SIG-M5 treated with dmso at 0.1 percent for 504 hours (cell line): ENCODE results near the gene IL1RAPL1.
"Not testable (repeated sequence)": the region's sequence is repeated elsewhere in the genome, so short reads cannot be mapped to it uniquely, and the experiment has no call there.

Source experiments
- DNase-seq: peaks from one replicate; lab custom pipeline; 2025; ENCODE audit not compliant: unreplicated experiment; lab: John Stamatoyannopoulos, UW

Gene IL1RAPL1

DNA sequence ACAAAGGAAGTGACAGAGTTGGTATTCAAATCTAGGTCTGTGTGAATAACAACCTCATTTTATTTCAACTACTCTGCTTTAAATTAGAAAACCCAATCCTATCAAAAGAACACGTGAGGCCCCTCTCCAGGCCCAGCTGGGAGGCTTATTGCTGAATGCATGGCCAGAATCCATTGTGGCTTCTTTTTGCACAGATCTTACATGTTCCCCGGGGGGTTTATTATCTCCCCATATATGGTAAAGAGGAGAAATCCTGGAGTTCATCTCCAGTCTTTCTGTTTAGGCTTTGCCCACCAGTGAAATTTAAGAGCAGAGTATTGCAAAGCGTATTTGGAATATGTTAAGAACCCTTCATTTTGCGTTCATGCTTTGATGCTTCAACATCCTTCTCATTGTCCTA is 655.6 kb downstream of the IL1RAPL1 start:
- DNase-seq, result no peak

DNA sequence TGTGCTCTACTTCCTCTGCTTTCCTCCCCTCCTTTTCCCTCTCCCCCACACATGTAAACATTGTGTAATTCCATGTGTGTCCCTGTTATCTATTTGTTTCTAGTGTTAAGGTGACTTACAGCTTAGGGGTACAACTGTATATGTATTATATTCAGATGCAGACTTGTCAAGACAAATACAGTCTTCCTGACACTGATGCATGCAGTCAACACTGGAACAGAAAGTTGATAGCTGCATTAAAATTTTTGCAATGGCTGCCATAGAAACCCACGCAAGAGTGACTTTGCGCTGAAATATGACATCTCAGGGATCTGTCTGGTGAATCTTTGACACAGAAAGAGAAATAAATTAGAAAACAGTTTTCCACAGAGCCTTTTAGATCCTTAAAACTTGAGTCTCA is 656.7 kb downstream of the IL1RAPL1 start:
- DNase-seq, result no peak

DNA sequence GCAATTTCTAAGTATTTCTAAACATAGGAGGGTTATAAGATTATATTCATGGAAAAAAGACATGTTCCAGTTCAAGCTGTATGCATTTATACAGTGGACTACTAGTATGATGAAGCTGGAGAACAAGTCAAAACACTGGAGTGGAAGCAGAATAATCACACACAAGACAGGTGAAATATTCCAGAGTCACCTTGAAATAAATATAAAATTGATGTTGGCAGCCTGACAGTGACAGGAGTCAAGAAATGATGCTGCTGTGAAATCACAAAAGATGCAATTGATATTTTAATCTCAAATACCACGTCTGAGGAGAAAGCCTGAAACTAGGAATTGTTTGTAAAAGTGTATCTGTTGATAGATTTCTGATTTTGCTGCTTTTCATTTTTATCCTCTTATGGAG is 667.3 kb downstream of the IL1RAPL1 start:
- no peak for DNase-seq

DNA sequence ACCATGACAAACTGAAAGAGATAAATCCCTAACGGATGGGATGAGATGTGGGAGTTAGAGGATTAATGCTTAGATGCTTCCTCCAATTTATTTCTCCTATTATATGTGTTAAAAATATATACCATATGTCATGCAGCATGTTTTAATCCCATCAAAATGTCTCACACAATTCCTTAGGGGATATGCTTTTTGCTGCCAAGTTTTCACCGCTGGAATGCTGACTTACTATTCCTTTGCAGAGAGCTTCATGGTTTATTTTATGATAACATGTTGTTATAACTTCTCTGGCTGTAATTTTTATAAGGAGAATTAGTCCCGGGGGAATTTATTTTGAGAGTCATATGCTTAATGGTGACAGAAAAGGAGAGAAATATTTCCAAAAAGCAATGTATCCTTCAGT is 670.3 kb downstream of the IL1RAPL1 start:
- no peak for DNase-seq

DNA sequence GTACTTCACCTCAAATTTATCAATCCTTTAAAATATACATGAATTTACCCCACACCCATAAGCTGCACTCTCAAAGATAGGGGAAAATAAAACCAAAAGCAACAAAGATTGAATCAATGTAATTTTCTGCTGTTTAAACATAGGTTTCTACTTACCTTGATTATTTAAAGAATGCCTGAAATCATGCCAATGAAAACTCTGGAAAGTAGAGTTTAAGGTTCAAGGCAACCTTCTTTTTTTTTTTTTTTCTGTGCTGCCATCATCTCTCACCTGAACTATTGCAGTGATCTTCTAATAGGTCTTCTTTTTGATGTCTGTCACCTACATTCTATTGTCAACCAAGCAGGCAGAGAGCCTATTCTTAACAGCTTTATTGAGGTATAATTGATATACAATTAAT is 682.1 kb downstream of the IL1RAPL1 start:
- no peak for DNase-seq

DNA sequence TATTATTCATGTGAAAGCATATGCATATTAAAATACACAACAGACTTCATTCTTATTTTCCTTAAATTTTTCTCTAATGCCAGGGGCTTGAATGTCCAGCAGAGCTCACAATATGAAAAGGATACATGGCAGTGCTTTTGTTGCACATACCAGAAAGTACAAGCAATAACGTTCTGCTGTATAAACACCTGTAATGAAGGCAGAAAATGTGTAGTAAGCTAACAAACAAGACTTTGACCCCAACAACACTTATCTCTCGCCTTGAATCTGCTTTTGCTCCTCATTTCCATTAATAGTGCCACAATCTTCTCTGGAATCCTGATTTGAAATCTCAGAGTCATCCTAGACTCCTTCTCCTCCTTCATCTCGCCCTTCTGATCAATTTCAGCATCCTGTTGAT is 687.3 kb downstream of the IL1RAPL1 start:
- DNase-seq, result no peak

DNA sequence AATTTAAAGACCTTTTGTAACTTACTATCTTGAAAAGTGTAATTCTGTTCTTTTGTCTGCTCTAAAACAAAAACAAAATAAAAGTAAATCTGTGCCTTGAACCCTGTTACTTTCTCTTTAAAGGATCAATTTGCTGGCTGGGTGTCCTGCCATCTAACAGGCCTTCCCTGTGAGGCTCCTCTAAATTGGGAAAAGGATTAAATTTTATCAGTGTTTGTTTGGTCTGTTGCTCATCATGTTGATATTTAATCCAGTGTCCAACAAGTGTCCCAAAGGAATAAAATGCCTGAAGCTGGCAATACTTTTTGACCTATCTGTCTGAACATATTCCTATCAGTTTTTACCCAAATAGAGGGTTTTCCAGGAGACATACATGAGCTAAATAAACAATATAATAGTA is 688.7 kb downstream of the IL1RAPL1 start:
- DNase-seq, result no peak

DNA sequence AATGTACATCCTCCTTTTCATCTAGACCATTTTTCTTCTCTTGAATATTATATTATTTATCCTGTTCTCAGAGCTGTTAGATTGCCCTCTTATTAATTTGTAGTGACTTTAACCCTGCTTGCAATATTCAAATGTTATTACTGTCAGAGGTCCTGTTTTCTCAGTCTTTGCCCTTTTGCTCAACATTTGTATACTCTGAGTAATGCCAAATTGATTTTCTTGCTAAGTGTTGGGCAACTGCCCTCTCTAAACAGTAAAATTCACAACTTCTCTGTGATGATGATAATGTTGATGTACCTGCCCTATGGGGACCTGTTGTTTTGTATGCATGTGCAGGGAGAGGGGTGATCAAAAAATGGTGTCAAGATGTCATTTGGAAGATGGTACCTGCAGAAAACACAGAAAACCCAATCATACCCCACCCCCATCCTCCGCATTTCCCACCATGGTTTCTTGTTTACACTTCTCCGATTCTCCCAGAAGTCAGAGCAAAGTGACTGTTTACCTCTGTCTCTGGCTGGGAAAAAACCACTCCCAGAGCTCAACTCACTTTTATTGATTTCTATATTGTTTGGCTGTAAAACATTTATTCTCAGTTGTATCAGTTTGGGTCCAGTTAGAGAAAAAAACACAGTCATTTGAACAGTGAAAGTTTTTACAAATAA is 694.0 kb downstream of the IL1RAPL1 start:
- DNase-seq, result no peak

DNA sequence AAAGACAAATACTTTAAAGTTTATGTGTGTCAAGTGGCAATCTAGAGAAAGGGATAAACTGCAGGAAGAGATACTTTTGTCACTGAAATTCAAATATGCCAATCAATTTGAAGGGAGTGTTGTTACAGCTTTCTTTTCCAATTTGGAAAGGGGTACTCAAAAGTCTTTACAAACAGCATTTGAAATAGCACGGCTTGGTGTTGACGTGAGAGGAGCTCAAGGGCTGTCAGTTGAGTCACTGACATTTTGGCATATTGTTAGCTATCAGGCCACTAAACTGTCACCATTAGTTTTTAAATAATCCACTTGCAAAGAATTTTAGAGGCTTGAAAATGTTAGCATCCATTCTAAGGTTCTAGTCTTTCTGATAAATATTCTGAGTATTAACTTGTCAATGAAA is 698.4 kb downstream of the IL1RAPL1 start:
- DNase-seq, result no peak

DNA sequence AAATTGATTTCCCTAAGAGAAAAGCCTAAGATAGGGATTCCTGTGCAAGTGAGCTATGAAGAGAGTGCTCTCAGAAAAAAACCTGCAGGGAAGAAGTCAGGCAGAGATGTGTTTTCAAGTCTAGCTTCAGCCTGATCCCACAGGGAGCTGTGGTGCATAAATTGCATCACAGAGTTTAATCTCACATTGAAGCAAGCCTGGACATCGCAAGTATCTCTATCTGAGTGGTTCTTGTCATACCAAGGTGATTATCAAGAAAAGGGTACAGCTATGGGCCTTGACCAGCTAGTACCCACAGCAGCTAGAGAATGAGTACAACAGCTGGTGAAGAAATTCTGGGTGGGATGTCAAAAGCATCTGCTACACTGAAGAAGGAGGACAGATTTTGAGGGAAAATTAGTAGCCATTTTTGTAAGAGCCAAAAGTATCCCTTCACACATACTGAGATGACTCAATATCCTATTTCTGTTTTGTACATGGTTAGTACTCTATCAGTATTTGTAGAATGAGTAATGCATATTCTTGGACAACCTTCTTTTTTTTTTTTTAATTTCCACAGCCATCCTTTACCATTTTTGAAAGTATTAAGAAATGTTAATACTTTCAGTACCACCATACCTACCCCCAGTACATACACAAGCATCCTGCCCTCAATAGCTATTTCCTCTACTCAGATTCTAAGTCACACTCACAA is 708.9 kb downstream of the IL1RAPL1 start:
- DNase-seq, result no peak

DNA sequence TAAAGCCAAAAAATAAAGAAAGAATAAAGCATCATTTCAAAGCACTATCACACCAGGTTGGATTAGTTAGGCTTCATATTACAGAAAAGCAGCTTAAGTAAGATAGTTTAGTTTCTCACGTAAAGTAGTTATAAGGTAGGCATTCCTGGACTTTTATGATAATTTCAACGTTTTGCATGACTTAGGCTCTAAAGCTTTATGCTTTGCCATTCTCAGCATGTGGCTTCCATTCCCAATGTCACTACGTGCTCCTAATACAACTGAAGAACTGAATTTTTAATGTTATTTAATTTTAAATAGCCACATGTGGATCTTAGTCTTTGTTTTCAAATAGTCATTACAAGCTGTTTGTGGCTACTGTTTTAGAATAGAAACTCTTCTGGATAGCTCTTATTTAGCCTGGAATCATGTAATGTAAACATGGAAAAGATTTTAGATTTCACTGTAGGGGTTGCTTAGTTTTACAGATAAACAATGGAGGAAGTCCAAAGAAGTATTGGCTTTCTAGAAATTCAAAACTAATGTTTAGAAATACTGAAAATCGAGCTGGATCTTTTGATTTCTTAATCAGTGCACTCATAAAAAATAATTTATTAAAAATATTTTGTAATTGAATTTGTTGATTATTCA is 710.0 kb downstream of the IL1RAPL1 start:
- DNase-seq, result no peak

DNA sequence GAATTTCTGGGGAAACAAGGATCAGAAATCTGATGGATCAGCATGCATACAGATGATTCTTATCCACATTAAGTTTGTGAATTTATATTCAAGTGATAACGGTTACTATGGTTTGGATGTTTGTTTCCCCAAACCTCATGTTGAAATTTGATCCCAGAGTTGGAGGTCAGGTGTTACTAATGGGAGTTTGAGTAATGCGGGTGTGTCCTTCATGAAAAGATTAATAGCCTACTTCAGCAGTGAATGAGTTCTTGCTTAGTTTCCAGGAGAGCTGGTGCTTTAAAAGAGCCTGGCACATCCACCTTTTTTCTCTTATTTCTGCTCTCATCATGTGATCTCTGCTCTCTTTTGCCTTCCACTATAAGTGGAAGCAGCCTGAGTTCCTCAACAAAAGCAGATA is 712.4 kb downstream of the IL1RAPL1 start:
- DNase-seq, result no peak

DNA sequence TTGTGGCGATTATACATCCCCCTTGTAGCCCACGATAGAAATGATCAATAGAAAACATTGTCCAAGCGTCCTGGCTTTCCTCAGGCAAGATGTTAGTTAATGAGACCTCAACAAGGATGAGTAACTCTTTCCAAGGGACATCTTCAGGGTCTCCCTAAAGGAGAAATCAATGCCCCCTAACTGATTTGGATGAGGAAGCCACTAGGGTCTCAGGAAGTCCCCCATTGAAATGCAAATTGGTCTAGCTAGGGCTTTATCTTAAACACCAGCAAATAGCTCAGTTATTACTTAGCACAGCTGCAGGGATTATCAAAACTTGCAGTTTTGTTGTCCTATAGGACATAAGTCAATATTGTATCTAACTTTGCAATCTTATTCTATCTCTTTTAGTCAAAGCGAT is 721.5 kb downstream of the IL1RAPL1 start:
- DNase-seq, result no peak

DNA sequence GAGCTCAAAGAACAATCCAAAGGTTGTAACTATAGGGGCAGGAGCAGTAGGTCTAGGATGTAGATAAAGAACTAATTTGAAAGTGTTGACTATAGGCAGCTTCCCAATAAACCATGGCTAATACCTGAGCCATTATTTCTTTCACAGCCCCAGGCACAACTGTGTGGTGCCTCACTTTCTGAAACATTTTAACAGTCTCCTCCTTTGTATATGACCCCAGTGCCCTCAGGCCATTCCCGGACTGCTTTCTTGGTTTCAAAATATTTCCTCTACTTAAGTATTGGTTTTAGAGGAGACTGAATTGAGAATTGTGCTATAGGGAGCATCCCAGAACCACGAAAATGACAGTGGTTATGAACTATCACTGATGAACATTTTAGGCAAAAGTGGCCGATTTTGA is 728.7 kb downstream of the IL1RAPL1 start:
- no peak for DNase-seq

DNA sequence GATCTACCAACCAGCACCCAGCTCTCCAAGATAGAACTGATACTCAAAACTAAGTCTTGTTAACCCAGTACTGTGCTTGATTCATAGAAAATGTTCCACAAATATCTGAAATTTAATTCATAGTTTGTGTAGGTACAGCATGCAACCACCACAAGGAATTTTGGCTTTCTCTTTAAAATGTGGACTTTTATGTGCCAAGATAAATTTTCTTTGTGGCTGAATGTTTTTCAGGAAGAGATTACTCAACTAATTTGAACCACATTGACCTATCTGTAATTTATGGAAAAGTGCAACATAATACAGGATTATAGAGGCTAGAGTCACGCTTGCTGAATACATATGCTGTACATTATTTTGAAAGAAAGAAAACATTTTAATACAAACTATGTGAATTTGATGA is 730.8 kb downstream of the IL1RAPL1 start:
- DNase-seq, result no peak

DNA sequence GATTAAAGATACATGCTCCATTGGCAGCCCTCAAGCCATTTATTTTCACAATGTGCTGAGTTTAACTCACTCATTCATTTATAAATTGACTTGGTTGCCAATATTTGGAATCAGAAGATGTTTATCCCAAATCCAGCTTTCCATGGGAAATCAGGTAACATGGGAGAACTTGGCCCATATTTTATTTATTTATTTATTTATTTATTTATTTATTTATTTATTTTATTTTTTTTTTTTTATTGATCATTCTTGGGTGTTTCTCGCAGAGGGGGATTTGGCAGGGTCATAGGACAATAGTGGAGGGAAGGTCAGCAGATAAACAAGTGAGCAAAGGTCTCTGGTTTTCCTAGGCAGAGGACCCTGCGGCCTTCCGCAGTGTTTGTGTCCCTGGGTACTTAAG is 745.2 kb downstream of the IL1RAPL1 start:
- DNase-seq, result not testable (repeated sequence)

DNA sequence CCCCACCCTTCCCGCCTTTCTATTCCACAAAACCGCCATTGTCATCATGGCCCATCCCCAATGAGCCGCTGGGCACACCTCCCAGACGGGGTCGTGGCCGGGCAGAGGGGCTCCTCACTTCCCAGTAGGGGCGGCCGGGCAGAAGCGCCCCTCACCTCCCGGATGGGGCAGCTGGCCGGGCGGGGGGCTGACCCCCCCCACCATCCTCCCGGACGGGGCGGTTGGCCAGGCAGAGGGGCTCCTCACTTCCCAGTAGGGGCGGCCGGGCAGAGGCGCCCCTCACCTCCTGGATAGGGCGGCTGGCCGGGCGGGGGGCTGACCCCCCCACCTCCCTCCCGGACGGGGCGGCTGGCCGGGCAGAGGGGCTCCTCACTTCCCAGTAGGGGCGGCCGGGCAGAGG is 745.8 kb downstream of the IL1RAPL1 start:
- not testable (repeated sequence) for DNase-seq

DNA sequence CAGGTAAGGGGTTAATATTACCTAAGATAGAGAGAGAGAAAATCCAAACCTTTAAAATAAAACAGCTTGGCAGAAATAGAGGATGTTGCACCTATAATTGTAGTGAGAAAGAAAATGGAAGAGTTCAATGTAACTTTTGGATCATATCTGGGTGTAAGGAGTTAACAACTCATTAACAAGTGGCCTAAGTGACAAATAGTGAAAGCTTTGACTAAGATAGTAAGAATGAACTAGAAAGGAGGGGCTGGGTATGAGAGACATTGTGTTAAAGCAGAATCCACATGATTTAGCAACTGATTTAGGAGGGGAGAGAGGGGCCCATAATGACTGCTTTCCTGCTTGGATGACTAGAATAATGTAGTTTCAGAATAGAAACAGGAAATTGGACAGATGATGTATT is 761.0 kb downstream of the IL1RAPL1 start:
- DNase-seq, result no peak

DNA sequence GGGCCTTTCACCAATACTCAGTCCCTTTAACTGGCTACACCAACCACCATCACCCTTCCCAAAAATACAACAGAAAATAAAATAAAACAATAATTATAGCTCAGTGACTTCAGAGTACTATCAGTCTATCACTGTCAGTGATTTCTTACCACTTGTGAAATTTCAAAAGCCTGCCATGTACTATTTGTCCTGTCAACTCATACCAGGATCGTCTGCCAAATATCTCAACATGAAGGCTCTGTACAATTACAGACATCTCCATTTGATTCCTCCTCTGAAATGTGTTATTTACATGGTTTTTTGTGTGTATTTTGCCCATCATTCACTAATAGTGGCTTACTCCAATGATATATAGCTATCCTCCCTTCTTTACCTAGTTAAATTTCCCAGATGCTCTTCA is 772.0 kb downstream of the IL1RAPL1 start:
- no peak for DNase-seq

DNA sequence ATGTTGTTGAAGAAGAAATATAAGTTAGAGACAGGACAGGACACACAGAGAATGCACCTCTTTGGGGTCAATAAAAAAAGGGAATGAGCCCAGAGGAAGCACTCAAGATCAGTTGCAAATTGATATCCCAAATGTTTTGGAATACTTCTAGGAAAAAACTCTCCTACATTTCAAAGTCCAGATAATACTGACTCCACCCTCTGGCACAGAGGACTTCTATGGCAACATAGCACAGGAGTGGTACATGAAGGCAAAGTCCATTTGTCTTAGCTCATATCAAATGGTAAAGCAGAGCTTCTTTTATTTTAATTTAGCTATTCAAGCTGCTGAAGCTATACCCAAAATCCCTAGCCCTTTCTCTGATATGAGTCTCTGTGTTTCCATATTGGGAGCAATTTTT is 787.5 kb downstream of the IL1RAPL1 start:
- DNase-seq, result not testable (repeated sequence)

DNA sequence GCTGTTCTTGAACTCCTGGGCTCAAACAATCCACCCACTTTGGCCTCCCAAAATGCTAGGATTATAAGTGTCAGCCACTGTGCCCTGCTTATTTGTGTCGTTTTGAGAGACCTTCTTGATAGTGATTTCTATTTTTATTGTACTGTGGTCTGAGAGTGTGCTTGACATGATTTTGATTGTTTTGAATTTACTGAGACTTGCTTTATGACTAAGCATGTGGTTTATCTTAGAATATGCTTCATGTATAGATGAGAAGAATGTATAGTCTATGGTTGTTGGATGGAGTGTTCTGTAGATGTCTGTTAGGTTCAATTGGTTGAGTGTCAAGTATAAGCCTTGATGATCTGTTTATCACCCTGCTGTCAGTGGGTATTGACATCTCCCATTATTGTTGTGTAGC is 789.3 kb downstream of the IL1RAPL1 start:
- DNase-seq, result no peak

DNA sequence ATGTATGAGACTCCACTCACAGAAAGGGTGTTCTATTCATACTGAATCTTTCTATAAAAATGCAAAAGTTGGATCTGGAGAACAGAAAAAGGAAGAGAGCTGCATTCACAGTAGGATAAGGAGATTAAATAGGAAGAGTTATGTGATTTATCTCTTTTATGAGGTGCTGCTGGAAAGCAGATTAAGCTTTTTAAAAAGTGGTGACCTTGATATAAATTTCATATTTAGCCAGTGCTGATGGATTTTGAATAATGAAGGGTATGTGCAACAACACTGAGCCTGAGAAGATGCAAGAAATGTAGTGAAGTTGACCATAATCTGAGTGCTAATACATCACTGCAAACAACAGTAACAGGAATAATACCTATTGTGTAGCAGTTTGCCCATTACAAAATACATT is 795.6 kb downstream of the IL1RAPL1 start:
- DNase-seq, result no peak

DNA sequence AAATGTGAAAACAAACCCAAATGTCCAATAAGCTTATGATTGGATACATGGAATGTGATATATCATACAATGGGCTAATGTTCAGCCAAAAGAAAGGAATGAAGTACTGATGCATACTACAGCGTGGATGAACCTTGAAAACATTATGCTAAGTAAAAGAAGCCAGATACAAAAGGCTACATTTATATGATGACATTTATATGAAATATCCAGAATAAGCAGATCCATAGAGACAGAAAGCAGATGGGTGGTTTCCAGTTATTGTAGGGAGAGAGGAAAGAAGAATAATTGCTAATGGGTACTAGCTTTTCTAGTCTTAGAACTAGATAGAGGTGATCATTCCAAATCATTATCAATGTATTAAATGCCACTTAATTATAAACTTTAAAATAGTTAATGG is 801.3 kb downstream of the IL1RAPL1 start:
- DNase-seq, result no peak
